ENCODE measurements around the gene DCX.

Gene DCX

GRCh38 chrX:111411983-111412382, at the start of gene DCX:
Gene DCX (minus strand): TSS chrX:111412192. CDS start chrX:111410398, 1,794 bp downstream.
- Histone ChIP-seq H3K27me3 (replicated peaks; ENCODE audit: control insufficient read depth, insufficient read depth, low read length) (peaks cover 44% of the 10 kb centered on the region), H3K9me3 (ENCODE audit: control insufficient read depth, low read length) (no peaks in the 10 kb centered on the region), H3K36me3 (ENCODE audit: control insufficient read depth, insufficient read depth, low read length, severe bottlenecking) (no peaks in the 10 kb centered on the region), H3K9ac (ENCODE audit: low read length) (no peak within 1 kb of the TSS), H3K4me3 (ENCODE audit: low read length) (no peak within 1 kb of the TSS), H3K4me1 (ENCODE audit: control insufficient read depth, insufficient read depth, low read length) (no peaks in the 10 kb centered on the region)
- no peak for DNase-seq (ENCODE audit: low read depth)

- no peak for DNase-seq (ENCODE audit: low read depth)
- H3K4me1 ChIP-seq (ENCODE audit: control insufficient read depth, insufficient read depth, low read length), result no peaks in the 10 kb centered on the region
- no peaks in the 10 kb centered on the region for H3K36me3 ChIP-seq (ENCODE audit: control insufficient read depth, insufficient read depth, low read length, severe bottlenecking)
- H3K4me3 ChIP-seq (ENCODE audit: low read length), result no peak overlapping the region
- H3K9me3 ChIP-seq (ENCODE audit: control insufficient read depth, low read length), result no peaks in the 10 kb centered on the region
- H3K9ac ChIP-seq (ENCODE audit: low read length), result no peak overlapping the region
- peaks cover 15% of the 10 kb centered on the region for H3K27me3 ChIP-seq (replicated peaks; ENCODE audit: control insufficient read depth, insufficient read depth, low read length)
These were observed 48.6 kb upstream of the DCX start for GRCh38 chrX:111460607-111461006.

GRCh38 chrX:111447298-111447697, 35.3 kb upstream of the DCX start:
- Histone ChIP-seq H3K36me3 (ENCODE audit: control insufficient read depth, insufficient read depth, low read length, severe bottlenecking) (no peaks in the 10 kb centered on the region), H3K27me3 (replicated peaks; ENCODE audit: control insufficient read depth, insufficient read depth, low read length) (peaks cover 17% of the 10 kb centered on the region), H3K9me3 (ENCODE audit: control insufficient read depth, low read length) (no peaks in the 10 kb centered on the region), H3K9ac (ENCODE audit: low read length) (no peak overlapping the region), H3K4me1 (ENCODE audit: control insufficient read depth, insufficient read depth, low read length) (no peaks in the 10 kb centered on the region), H3K4me3 (ENCODE audit: low read length) (no peak overlapping the region)
- DNase-seq (ENCODE audit: low read depth), result no peak

GRCh38 chrX:111445485-111445884, 33.5 kb upstream of the DCX start:
- Histone ChIP-seq H3K9me3 (ENCODE audit: control insufficient read depth, low read length) (no peaks in the 10 kb centered on the region), H3K4me3 (ENCODE audit: low read length) (no peak overlapping the region), H3K4me1 (ENCODE audit: control insufficient read depth, insufficient read depth, low read length) (no peaks in the 10 kb centered on the region), H3K9ac (ENCODE audit: low read length) (no peak overlapping the region), H3K36me3 (ENCODE audit: control insufficient read depth, insufficient read depth, low read length, severe bottlenecking) (no peaks in the 10 kb centered on the region), H3K27me3 (replicated peaks; ENCODE audit: control insufficient read depth, insufficient read depth, low read length) (peaks cover 27% of the 10 kb centered on the region)
- DNase-seq (ENCODE audit: low read depth), result peak; percentile 66

GRCh38 chrX:111444881-111445280, 32.9 kb upstream of the DCX start:
- H3K9me3 ChIP-seq (ENCODE audit: control insufficient read depth, low read length), result no peaks in the 10 kb centered on the region
- no peaks in the 10 kb centered on the region for H3K4me1 ChIP-seq (ENCODE audit: control insufficient read depth, insufficient read depth, low read length)
- no peak for DNase-seq (ENCODE audit: low read depth)
- H3K9ac ChIP-seq (ENCODE audit: low read length), result no peak overlapping the region
- no peaks in the 10 kb centered on the region for H3K36me3 ChIP-seq (ENCODE audit: control insufficient read depth, insufficient read depth, low read length, severe bottlenecking)
- H3K4me3 ChIP-seq (ENCODE audit: low read length), result no peak overlapping the region
- H3K27me3 ChIP-seq (replicated peaks; ENCODE audit: control insufficient read depth, insufficient read depth, low read length), result peaks cover 27% of the 10 kb centered on the region

GRCh38 chrX:111443946-111444345, 32.0 kb upstream of the DCX start:
- DNase-seq (ENCODE audit: low read depth), result no peak
- Histone ChIP-seq H3K4me3 (ENCODE audit: low read length) (no peak overlapping the region), H3K9me3 (ENCODE audit: control insufficient read depth, low read length) (no peaks in the 10 kb centered on the region), H3K36me3 (ENCODE audit: control insufficient read depth, insufficient read depth, low read length, severe bottlenecking) (no peaks in the 10 kb centered on the region), H3K4me1 (ENCODE audit: control insufficient read depth, insufficient read depth, low read length) (no peaks in the 10 kb centered on the region), H3K27me3 (replicated peaks; ENCODE audit: control insufficient read depth, insufficient read depth, low read length) (peaks cover 27% of the 10 kb centered on the region), H3K9ac (ENCODE audit: low read length) (no peak overlapping the region)

GRCh38 chrX:111442791-111443190, 30.8 kb upstream of the DCX start:
- H3K9ac ChIP-seq (ENCODE audit: low read length), result no peak overlapping the region
- no peak overlapping the region for H3K4me3 ChIP-seq (ENCODE audit: low read length)
- no peaks in the 10 kb centered on the region for H3K9me3 ChIP-seq (ENCODE audit: control insufficient read depth, low read length)
- no peak for DNase-seq (ENCODE audit: low read depth)
- H3K36me3 ChIP-seq (ENCODE audit: control insufficient read depth, insufficient read depth, low read length, severe bottlenecking), result no peaks in the 10 kb centered on the region
- H3K4me1 ChIP-seq (ENCODE audit: control insufficient read depth, insufficient read depth, low read length), result no peaks in the 10 kb centered on the region
- H3K27me3 ChIP-seq (replicated peaks; ENCODE audit: control insufficient read depth, insufficient read depth, low read length), result peaks cover 27% of the 10 kb centered on the region

- Histone ChIP-seq H3K9me3 (ENCODE audit: control insufficient read depth, low read length) (peaks cover 5% of the 10 kb centered on the region), H3K4me3 (ENCODE audit: low read length) (no peak overlapping the region), H3K9ac (ENCODE audit: low read length) (no peak overlapping the region), H3K27me3 (replicated peaks; ENCODE audit: control insufficient read depth, insufficient read depth, low read length) (peaks cover 6% of the 10 kb centered on the region), H3K4me1 (ENCODE audit: control insufficient read depth, insufficient read depth, low read length) (no peaks in the 10 kb centered on the region), H3K36me3 (ENCODE audit: control insufficient read depth, insufficient read depth, low read length, severe bottlenecking) (no peaks in the 10 kb centered on the region)
- no peak for DNase-seq (ENCODE audit: low read depth)
These were observed 23.5 kb upstream of the DCX start for GRCh38 chrX:111435469-111435868.

- no peaks in the 10 kb centered on the region for H3K4me1 ChIP-seq (ENCODE audit: control insufficient read depth, insufficient read depth, low read length)
- no peak for DNase-seq (ENCODE audit: low read depth)
These were observed 19.0 kb upstream of the DCX start for GRCh38 chrX:111431001-111431400.

GRCh38 chrX:111411557-111411956, 435 bp downstream of the DCX start:
- Histone ChIP-seq H3K4me1 (ENCODE audit: control insufficient read depth, insufficient read depth, low read length) (no peaks in the 10 kb centered on the region), H3K36me3 (ENCODE audit: control insufficient read depth, insufficient read depth, low read length, severe bottlenecking) (no peaks in the 10 kb centered on the region), H3K9ac (ENCODE audit: low read length) (no peak overlapping the region), H3K9me3 (ENCODE audit: control insufficient read depth, low read length) (no peaks in the 10 kb centered on the region), H3K4me3 (ENCODE audit: low read length) (no peak overlapping the region), H3K27me3 (replicated peaks; ENCODE audit: control insufficient read depth, insufficient read depth, low read length) (peaks cover 44% of the 10 kb centered on the region)
- no peak for DNase-seq (ENCODE audit: low read depth)

More at GRCh38 chrX:111431001-111431400, 19.0 kb upstream of the DCX start:
- H3K27me3 ChIP-seq (replicated peaks; ENCODE audit: control insufficient read depth, insufficient read depth, low read length), result peaks cover 20% of the 10 kb centered on the region
- peaks cover 6% of the 10 kb centered on the region for H3K9me3 ChIP-seq (ENCODE audit: control insufficient read depth, low read length)
- no peak overlapping the region for H3K9ac ChIP-seq (ENCODE audit: low read length)
- no peaks in the 10 kb centered on the region for H3K36me3 ChIP-seq (ENCODE audit: control insufficient read depth, insufficient read depth, low read length, severe bottlenecking)
- H3K4me3 ChIP-seq (ENCODE audit: low read length), result no peak overlapping the region

GRCh38 chrX:111410590-111411078, 1.4 kb downstream of the DCX start:
- Histone ChIP-seq H3K9me3 (ENCODE audit: control insufficient read depth, low read length) (no peaks in the 10 kb centered on the region), H3K4me3 (ENCODE audit: low read length) (no peak overlapping the region), H3K9ac (ENCODE audit: low read length) (no peak overlapping the region), H3K36me3 (ENCODE audit: control insufficient read depth, insufficient read depth, low read length, severe bottlenecking) (no peaks in the 10 kb centered on the region), H3K4me1 (ENCODE audit: control insufficient read depth, insufficient read depth, low read length) (no peaks in the 10 kb centered on the region), H3K27me3 (replicated peaks; ENCODE audit: control insufficient read depth, insufficient read depth, low read length) (peaks cover 44% of the 10 kb centered on the region)
- no peak for DNase-seq (ENCODE audit: low read depth)

GRCh38 chrX:111409326-111409725, 2.7 kb downstream of the DCX start:
- peaks cover 48% of the 10 kb centered on the region for H3K27me3 ChIP-seq (replicated peaks; ENCODE audit: control insufficient read depth, insufficient read depth, low read length)
- H3K36me3 ChIP-seq (ENCODE audit: control insufficient read depth, insufficient read depth, low read length, severe bottlenecking), result no peaks in the 10 kb centered on the region
- H3K9me3 ChIP-seq (ENCODE audit: control insufficient read depth, low read length), result no peaks in the 10 kb centered on the region
- H3K4me3 ChIP-seq (ENCODE audit: low read length), result no peak overlapping the region
- H3K9ac ChIP-seq (ENCODE audit: low read length), result no peak overlapping the region
- no peaks in the 10 kb centered on the region for H3K4me1 ChIP-seq (ENCODE audit: control insufficient read depth, insufficient read depth, low read length)
- DNase-seq (ENCODE audit: low read depth), result no peak
